Stimulated activated CD8-positive, alpha-beta memory T cell treated with anti-CD3 and anti-CD28 coated beads, Interleukin-15, amount 100 ng/mL, for 4 hours (primary cell): ENCODE measurements around the gene RSPRY1.
"Not testable (repeated sequence)": the region's sequence is repeated elsewhere in the genome, so short reads cannot be mapped to it uniquely, and the experiment has no call there.

Experiments
- DNase-seq, 2 donors: peaks; one replicate each; pipeline ENCODE4 v3.0.0-alpha.2; 2020; ENCODE audit warnings: low read depth in 2 of 2

The RSPRY1 gene

GRCh38 chr16:57186872-57187854, 1.0 kb downstream of the RSPRY1 start:
- DNase-seq = no peak

GRCh38 chr16:57187902-57188710, 2.0 kb downstream of the RSPRY1 start:
- DNase-seq = not testable (repeated sequence)

- no peak for DNase-seq
These were observed 2.5 kb downstream of the RSPRY1 start for GRCh38 chr16:57188711-57189002.

- DNase-seq = not testable (repeated sequence)
These were observed 3.4 kb downstream of the RSPRY1 start for GRCh38 chr16:57189527-57189926.

- no peak for DNase-seq
These were observed 4.0 kb downstream of the RSPRY1 start for GRCh38 chr16:57190136-57190535.

- DNase-seq = no peak
These were observed 5.0 kb downstream of the RSPRY1 start for GRCh38 chr16:57191056-57191571.

GRCh38 chr16:57192146-57192545, 6.0 kb downstream of the RSPRY1 start:
- DNase-seq = no peak

- DNase-seq = no peak
These were observed 6.8 kb downstream of the RSPRY1 start for GRCh38 chr16:57192720-57193486.

- no peak for DNase-seq
These were observed 8.4 kb downstream of the RSPRY1 start for GRCh38 chr16:57194512-57194911.

- no peak for DNase-seq
These were observed 10.2 kb downstream of the RSPRY1 start for GRCh38 chr16:57196286-57196685.

- no peak for DNase-seq
These were observed 10.6 kb downstream of the RSPRY1 start for GRCh38 chr16:57196753-57197152.

GRCh38 chr16:57200321-57200720, 14.2 kb downstream of the RSPRY1 start:
- DNase-seq = not testable (repeated sequence)

- DNase-seq = not testable (repeated sequence)
These were observed 14.8 kb downstream of the RSPRY1 start for GRCh38 chr16:57200926-57201325.

GRCh38 chr16:57202095-57202886, 16.2 kb downstream of the RSPRY1 start:
- no peak for DNase-seq

- DNase-seq = no peak
These were observed 17.3 kb downstream of the RSPRY1 start for GRCh38 chr16:57203451-57203850.

- DNase-seq = no peak
These were observed 18.5 kb downstream of the RSPRY1 start for GRCh38 chr16:57204675-57205074.

GRCh38 chr16:57208926-57209325, 22.8 kb downstream of the RSPRY1 start:
- no peak for DNase-seq

- DNase-seq = no peak
These were observed 23.7 kb downstream of the RSPRY1 start for GRCh38 chr16:57209780-57210179.

GRCh38 chr16:57213462-57213861, 27.3 kb downstream of the RSPRY1 start:
- DNase-seq = no peak

- DNase-seq = no peak
These were observed 30.8 kb downstream of the RSPRY1 start for GRCh38 chr16:57216968-57217367.

- DNase-seq = no peak
These were observed 36.9 kb downstream of the RSPRY1 start for GRCh38 chr16:57223057-57223456.
